CD14-positive monocyte (primary cell): ENCODE results near the gene MSMO1. TPM values are rescaled to one million over a fixed set of nuclear protein-coding genes. Genes with fewer than 3 reads are reported as not detected.
A peak's percentile ranks its signal among the peaks of the same experiment; 100 is the strongest.

Source experiments
- DNase-seq, 3 donors: peaks; one replicate each; pipeline ENCODE4 v3.0.0-alpha.2; 2011 to 2022
- H2AFZ ChIP-seq: 2 replicates; pipeline ENCODE4 v1.6.0; 2012; ENCODE audit warnings: mild to moderate bottlenecking, low read depth, low read length, inconsistent platforms; ENCODE audit not compliant: insufficient read depth, poor library complexity, severe bottlenecking
- H3K27ac ChIP-seq, 2 donors: 1 replicate in 1 of 2; 2 replicates in 1 of 2; pipeline ENCODE4 v1.5.1; 2012 to 2013; ENCODE audit warnings: low read length in 2 of 2, control low read depth in 1 of 2, inconsistent platforms in 1 of 2, low read depth in 1 of 2, mild to moderate bottlenecking in 1 of 2
- H3K27me3 ChIP-seq, 2 donors: one replicate each; pipeline versions ENCODE4 v1.6.0 to v1.6.1; 2011 to 2013; ENCODE audit warnings: low read length in 2 of 2; ENCODE audit not compliant: control insufficient read depth in 2 of 2, insufficient read depth in 2 of 2
- H3K36me3 ChIP-seq, 2 donors: replicated peaks in 1 of 2; 1 replicate in 1 of 2; 2 replicates in 1 of 2; pipeline versions ENCODE4 v1.5.1 to v1.6.1; 2012 to 2013; ENCODE audit warnings: low read length in 2 of 2, control low read depth in 1 of 2, inconsistent platforms in 1 of 2, mild to moderate bottlenecking in 1 of 2; ENCODE audit not compliant: insufficient read depth in 2 of 2, control insufficient read depth in 1 of 2
- H3K4me1 ChIP-seq, 2 donors: 1 replicate in 1 of 2; 2 replicates in 1 of 2; pipeline versions ENCODE4 v1.5.1 to v1.6.1; 2012 to 2013; ENCODE audit warnings: low read length in 2 of 2, control low read depth in 1 of 2, inconsistent platforms in 1 of 2, mild to moderate bottlenecking in 1 of 2, moderate library complexity in 1 of 2; ENCODE audit not compliant: insufficient read depth in 2 of 2, control insufficient read depth in 1 of 2
- H3K4me2 ChIP-seq: replicated peaks from 2 replicates; pipeline ENCODE3; 2012; ENCODE audit warnings: low read length, moderate library complexity, mild to moderate bottlenecking; ENCODE audit not compliant: poor library complexity, severe bottlenecking; ENCODE audit errors: extremely low read depth
- H3K4me3 ChIP-seq, 3 experiments: fragments of 200-600 bp in 1 of 3; sonication (generic) in 1 of 3; replicated peaks in 1 of 3; 1 replicate in 2 of 3; 2 replicates in 1 of 3; pipeline ENCODE4 v1.5.1; 2011 to 2013; ENCODE audit warnings: low read length in 3 of 3, mild to moderate bottlenecking in 3 of 3, control low read depth in 2 of 3, low read depth in 2 of 3, inconsistent platforms in 1 of 3, moderate library complexity in 1 of 3
- H3K79me2 ChIP-seq: 2 replicates; pipeline ENCODE4 v1.6.0; 2012; ENCODE audit warnings: mild to moderate bottlenecking, control low read depth, inconsistent platforms, low read length, moderate library complexity; ENCODE audit not compliant: insufficient read depth
- H3K9ac ChIP-seq: 2 replicates; pipeline ENCODE4 v1.6.0; 2017; ENCODE audit warnings: low read length, mild to moderate bottlenecking; ENCODE audit not compliant: insufficient read depth, poor library complexity, severe bottlenecking
- H3K9me3 ChIP-seq, 2 donors: replicated peaks in 1 of 2; 1 replicate in 1 of 2; 2 replicates in 1 of 2; pipeline versions ENCODE4 v1.5.1 to v1.6.1; 2012 to 2013; ENCODE audit warnings: low read length in 2 of 2, control low read depth in 1 of 2; ENCODE audit not compliant: control insufficient read depth in 1 of 2, insufficient read depth in 1 of 2
- H4K20me1 ChIP-seq: 2 replicates; pipeline ENCODE4 v1.6.0; 2012; ENCODE audit warnings: mild to moderate bottlenecking, low read length, control low read depth, moderate library complexity; ENCODE audit not compliant: insufficient read depth
- H3K27ac Mint-ChIP-seq, 7 donors: one replicate each; pipeline ENCODE4 v1.8.0; 2020; ENCODE audit warnings: mild to moderate bottlenecking in 7 of 7, mixed read lengths in 7 of 7, moderate library complexity in 6 of 7, inconsistent platforms in 2 of 7
- H3K27me3 Mint-ChIP-seq, 3 donors: one replicate each; pipeline ENCODE4 v1.8.0; 2021 to 2022; ENCODE audit warnings: low read depth in 3 of 3, mild to moderate bottlenecking in 3 of 3, mixed read lengths in 3 of 3, moderate library complexity in 3 of 3, inconsistent platforms in 1 of 3
- H3K36me3 Mint-ChIP-seq, 2 donors: one replicate each; pipeline ENCODE4 v1.8.0; 2020; ENCODE audit warnings: mixed read lengths in 2 of 2, inconsistent platforms in 1 of 2, mild to moderate bottlenecking in 1 of 2
- H3K4me1 Mint-ChIP-seq: one replicate; pipeline ENCODE4 v1.8.0; 2020; ENCODE audit warnings: mild to moderate bottlenecking, mixed read lengths
- H3K4me3 Mint-ChIP-seq, 2 donors: one replicate each; pipeline ENCODE4 v1.8.0; 2020; ENCODE audit warnings: mild to moderate bottlenecking in 2 of 2, mixed read lengths in 2 of 2, moderate library complexity in 1 of 2
- H3K9me3 Mint-ChIP-seq, 7 donors: one replicate each; pipeline ENCODE4 v1.8.0; 2020 to 2022; ENCODE audit warnings: mixed read lengths in 7 of 7, mild to moderate bottlenecking in 6 of 7, moderate library complexity in 6 of 7, inconsistent platforms in 2 of 7
- WGBS: methylation state at CpG from one replicate; pipeline ENCODE4 v1.1.5; 2013; ENCODE audit warnings: missing lambda C conversion rate; ENCODE audit not compliant: insufficient coverage; 5-methylcytosine and 5-hydroxymethylcytosine counted together
- intact Hi-C, 2 donors: fragments of 100-400 bp; cut with micrococcal nuclease; formaldehyde crosslinking; loops; one replicate each; pipeline versions ENCODE4 v1.15.0 to v1.15.1; 2023
- polyA plus RNA-seq, 3 donors: library from polyadenylated mRNA; depleted of rRNA in 1 of 3; unstranded in 2 of 3; stranded (reverse) in 1 of 3; fragments of 300-500 nt in 2 of 3; fragments of >200 nt in 1 of 3; fragmentation: Illumina TruSeq in 2 of 3; gene quantifications; 1 replicate in 2 of 3; 2 replicates in 1 of 3; pipeline ENCODE4 v1.2.3, GENCODE V29; 2012 to 2021
- TF ChIP-seq, protein P1 (sequence below): fragments of 200-600 bp; IDR thresholded peaks from one replicate; pipeline ENCODE4 v1.8.0; 2022; ENCODE audit warnings: antibody characterized with exemption, mild to moderate bottlenecking

Gene MSMO1
- polyA plus RNA-seq, 3 donors: 3.1 to 7.6 (median 6.0) TPM

DNA sequence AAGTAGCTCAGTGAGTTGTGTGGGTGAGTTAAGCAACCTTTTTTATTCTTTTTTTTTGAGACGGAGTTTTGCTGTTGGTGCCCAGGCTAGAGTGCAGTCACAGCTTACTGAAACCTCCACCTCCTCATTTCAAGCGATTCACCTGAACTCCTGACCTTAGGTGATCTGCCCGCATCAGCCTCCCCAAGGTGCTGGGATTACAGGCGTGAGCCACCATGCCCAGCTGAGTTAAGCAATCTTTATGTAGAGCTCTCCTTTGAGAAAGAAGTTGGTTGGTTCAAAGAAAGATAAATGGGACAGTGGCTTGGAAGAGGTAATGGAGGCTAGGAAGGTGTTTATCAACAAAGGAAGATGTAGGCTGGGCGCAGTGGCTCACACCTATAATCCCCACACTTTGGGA is 3.2 kb downstream of the MSMO1 start:
- peak overlapping the region in 4 of 7 donors; percentile 10 to 46 (median 28) for H3K27ac Mint-ChIP-seq
- peaks cover 60% of the 10 kb centered on the region for H3K79me2 ChIP-seq
- intact Hi-C loops: no loop called here
- no peak overlapping the region for H2AFZ ChIP-seq
- peaks cover 28% of the 10 kb centered on the region for H3K4me1 Mint-ChIP-seq
- H3K36me3 ChIP-seq: peaks cover 10 to 30% of the 10 kb centered on the region in 2 donors
- TF ChIP-seq, protein P1, sequence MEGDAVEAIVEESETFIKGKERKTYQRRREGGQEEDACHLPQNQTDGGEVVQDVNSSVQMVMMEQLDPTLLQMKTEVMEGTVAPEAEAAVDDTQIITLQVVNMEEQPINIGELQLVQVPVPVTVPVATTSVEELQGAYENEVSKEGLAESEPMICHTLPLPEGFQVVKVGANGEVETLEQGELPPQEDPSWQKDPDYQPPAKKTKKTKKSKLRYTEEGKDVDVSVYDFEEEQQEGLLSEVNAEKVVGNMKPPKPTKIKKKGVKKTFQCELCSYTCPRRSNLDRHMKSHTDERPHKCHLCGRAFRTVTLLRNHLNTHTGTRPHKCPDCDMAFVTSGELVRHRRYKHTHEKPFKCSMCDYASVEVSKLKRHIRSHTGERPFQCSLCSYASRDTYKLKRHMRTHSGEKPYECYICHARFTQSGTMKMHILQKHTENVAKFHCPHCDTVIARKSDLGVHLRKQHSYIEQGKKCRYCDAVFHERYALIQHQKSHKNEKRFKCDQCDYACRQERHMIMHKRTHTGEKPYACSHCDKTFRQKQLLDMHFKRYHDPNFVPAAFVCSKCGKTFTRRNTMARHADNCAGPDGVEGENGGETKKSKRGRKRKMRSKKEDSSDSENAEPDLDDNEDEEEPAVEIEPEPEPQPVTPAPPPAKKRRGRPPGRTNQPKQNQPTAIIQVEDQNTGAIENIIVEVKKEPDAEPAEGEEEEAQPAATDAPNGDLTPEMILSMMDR: no peak
- H3K4me3 Mint-ChIP-seq: no peak overlapping the region
- no peaks in the 10 kb centered on the region for H3K27me3 ChIP-seq
- peaks cover 26 to 28% of the 10 kb centered on the region in 2 donors for H3K36me3 Mint-ChIP-seq
- H3K9ac ChIP-seq: no peak overlapping the region
- H3K9me3 Mint-ChIP-seq: no peaks in the 10 kb centered on the region
- DNase-seq: no peak
- no peak overlapping the region for H3K4me3 ChIP-seq
- no peaks in the 10 kb centered on the region for H3K9me3 ChIP-seq
- no peak overlapping the region for H3K27ac ChIP-seq
- no peaks in the 10 kb centered on the region for H3K27me3 Mint-ChIP-seq
- H3K4me2 ChIP-seq: no peak overlapping the region
- no peaks in the 10 kb centered on the region for H4K20me1 ChIP-seq
- peaks cover 22% of the 10 kb centered on the region in 2 donors for H3K4me1 ChIP-seq
- WGBS: no CpG with 5 or more reads among the region's 5 CpGs

DNA sequence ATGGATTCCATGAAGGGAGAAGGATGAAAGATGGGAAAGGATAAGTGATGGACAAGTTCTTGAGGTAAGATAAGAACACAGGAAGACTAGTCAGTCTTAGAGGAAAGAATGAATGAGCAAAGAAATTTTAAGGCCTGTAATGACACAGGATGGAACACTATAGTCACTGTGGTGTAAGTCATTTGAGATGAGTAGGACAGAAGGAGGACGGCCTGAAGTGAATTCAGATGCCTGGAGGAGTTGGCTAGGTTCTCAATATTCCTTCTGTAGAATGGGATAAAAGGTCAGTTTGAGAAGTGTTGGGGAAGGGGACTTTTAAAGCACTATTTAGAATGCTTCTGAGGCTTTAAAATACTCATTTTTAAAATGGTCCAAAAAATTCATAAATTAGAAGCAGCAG is 3.9 kb downstream of the MSMO1 start:
- Histone ChIP-seq H2AFZ (no peak overlapping the region), H3K9me3 (no peaks in the 10 kb centered on the region), H3K4me3 (no peak overlapping the region), H3K36me3 (peaks cover 10 to 32% of the 10 kb centered on the region in 2 donors), H3K79me2 (peaks cover 60% of the 10 kb centered on the region), H4K20me1 (no peaks in the 10 kb centered on the region), H3K4me2 (no peak overlapping the region), H3K4me1 (peaks cover 15 to 16% of the 10 kb centered on the region in 2 donors), H3K9ac (no peak overlapping the region), H3K27me3 (no peaks in the 10 kb centered on the region), H3K27ac (no peak overlapping the region)
- H3K9me3 Mint-ChIP-seq: no peaks in the 10 kb centered on the region
- H3K4me1 Mint-ChIP-seq: peaks cover 21% of the 10 kb centered on the region
- peaks cover 26 to 28% of the 10 kb centered on the region in 2 donors for H3K36me3 Mint-ChIP-seq
- no peak for DNase-seq
- WGBS: 100% methylated on average over 1 of the region's 1 CpG
- no peak overlapping the region for H3K4me3 Mint-ChIP-seq
- TF ChIP-seq, protein P1: no peak
- intact Hi-C loops: no loop called here
- H3K27me3 Mint-ChIP-seq: no peaks in the 10 kb centered on the region
- peak overlapping the region in 1 of 7 donors; percentile 28 for H3K27ac Mint-ChIP-seq
